ENCODE results near the gene HOXA4.

HOXA4 gene

DNA sequence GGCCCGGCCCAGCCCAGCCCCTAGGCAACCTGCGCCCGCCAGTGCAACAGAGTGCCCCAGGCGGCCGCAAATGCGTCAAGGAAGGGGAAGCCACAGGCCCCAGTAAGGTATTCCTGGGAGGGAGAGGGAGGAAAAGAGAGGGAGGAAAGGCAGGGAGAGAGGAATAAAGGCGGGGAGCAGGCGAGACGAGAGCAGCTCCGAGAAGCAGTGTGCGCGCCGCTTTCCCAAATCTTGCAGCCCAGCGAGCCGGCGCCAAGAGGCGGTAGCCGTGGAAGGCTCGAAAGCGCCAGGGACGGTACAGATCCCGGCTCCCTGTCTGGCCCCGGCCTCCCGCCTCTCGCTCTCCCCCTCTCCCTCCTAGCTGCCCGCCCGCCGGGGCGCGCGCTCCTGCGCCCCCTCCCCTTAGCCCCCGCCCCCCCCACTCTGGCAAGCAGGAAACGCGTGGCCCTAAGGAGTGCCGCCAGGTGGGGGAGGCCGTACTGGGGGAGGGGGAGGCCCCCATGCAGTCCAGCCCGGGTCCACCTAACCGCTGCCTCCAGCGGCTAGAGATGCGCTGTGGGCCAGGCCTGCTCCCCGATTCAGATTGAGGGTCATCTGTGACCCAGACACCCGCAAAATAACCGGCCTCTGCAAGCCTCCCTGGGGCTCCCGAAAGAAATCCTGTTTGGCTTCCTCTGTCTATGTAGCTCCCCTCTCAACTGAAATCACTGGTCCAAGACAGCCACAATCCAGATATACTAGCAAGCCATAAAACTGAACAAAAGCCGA, 39.3 kb upstream of the HOXA4 start:
- no peak for DNase-seq

DNA sequence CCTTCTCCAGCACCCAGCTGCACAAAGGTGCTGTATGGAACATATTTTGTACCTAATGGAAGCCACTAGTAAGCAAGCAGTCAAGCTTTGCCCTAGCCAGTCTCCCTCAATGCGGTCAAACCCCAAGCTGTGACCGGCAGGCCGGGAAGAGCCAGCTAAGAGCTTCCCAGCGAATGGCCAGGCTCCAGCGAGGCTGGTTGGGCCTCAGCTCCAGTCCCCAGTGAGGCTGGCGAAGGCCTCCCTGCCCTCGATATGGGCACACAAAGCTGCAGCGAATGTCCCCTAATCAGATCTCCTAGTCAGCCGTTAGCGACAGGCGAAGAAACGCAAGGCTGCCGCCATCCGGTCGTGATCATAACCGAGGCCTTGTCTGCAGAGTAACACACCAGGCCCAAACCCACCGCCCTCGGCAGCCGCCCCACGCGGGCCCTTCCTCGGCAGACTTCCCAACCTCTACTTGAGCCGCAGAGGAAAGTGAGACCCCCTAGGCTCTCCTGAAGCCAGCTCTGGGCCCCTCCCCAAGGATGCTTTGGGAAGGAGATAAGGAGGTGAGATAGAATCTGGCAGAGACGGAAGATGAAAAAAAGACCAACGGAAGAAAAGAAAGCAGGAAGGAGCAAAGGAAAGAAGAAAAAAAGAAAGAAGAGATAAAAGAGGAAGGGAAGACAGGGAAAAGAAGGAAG, 37.8 kb upstream of the HOXA4 start:
- no peak for DNase-seq

DNA sequence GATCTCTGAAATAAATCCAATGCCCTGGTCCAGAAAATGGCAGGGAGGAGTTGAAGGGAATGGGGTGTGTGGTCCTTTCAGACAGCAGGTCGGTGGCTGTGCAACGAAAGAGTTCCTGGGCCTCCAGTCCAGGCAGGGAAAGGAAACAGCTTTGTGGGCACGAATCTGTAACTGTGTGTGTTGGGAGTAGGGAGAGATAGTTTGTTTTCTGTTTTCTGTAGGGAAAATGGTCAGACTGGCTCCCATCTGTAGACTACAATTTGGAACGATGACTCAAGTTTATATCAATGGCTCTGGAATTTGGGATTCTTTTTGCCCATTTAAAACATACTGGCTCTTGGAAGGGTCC, 37.3 kb upstream of the HOXA4 start:
- DNase-seq: no peak

DNA sequence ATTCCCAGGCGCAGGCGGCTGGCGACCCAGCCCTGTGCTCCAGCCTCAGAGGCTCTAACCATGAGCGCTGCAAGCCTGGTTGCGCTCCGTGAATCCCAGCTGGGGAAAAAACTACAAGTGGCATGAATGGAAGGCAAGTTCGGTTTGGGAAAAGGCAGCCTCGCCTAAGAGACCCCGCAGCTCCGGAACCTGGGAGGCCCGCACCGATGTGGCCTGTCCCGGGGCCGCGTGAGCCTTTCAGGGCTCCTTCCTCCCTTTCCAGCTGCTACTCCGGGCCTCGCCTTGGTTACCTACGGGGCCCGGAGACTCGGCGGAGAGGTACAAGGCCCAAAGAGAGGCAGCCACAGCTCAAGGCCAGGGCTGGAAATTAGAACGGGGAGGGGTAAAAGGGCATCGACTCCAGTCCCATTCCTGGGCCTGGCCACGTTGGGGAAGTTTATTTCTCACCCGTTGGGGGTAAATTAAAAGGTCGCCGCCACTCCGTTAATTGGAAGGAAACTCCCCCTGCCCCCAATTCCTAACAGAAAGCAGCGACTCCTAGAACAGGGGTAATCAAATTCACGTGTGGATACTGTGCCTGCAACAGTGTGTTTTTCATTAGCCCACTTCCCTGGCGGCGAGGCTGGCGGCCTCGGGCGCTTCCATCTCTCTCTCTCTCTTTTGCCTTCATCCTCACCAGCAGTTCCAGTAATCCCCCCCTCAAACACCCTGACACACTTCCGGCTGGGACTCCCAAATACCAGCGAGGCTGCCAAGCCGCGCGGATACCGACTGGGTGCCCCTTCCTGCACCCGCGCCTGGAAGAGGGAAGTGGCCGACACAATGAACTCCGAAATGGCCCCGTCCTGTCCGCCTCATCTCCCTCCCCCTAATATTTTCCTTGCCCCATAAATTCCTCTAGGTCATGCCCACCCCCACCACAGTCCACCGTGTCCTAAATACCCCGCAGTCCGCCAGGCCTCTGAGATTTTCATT, 36.3 kb upstream of the HOXA4 start:
- no peak for DNase-seq

DNA sequence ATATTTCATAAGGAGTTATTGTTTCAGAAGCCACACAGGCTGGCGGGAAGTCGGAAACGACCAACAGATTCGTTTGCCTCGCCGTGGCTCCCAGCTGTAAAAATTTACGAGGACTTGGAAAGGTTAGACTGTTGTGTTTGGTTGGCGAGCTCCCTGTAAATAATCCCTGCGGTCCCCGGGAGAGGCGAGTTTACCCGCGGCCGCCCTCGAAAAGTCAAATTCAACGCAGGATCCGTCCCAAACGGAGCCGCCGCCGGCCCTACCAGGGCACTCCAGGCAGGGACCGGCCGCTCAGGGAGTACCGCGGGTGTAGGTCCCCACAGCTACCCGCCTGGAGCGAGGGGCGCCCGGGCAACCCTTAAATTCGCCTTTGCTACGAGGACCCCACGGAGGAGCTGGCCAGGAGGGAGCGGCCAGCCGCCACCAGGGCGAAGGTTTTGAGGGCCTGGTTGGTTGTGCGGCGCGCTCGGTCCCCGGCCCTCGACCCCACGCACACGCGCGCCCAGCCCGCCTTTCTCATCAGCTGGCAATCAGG, 35.5 kb upstream of the HOXA4 start:
- DNase-seq: no peak

DNA sequence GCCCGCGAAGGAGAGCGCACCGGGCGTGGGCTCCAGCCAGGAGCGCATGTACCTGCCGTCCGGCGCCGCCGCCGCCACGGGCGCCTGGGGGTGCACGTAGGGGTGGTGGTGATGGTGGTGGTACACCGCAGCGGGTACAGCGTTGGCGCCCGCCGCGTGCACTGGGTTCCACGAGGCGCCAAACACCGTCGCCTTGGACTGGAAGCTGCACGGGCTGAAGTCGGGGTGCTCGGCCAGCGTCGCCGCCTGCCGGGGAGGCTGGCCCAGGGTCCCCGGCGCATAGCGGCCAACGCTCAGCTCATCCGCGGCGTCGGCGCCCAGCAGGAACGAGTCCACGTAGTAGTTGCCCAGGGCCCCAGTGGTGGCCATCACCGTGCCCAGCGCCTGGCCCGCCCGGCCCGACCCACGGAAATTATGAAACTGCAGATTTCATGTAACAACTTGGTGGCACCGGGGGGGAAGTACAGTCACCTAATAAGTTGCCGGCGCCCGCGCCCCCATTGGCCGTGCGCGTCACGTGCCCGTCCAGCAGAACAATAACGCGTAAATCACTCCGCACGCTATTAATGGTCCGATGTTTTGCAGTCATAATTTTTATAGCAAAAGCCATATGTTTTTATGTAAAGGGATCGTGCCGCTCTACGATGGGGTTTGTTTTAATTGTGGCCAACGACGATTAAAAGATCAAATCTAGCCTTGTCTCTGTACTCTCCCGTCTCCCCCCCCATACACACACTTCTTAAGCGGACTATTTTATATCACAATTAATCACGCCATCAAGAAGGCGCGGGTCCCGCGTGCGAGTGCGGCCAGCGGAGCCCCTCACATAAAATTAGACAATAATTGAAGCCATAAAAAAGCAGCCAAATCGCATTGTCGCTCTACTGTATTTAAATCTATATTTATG, 34.8 kb upstream of the HOXA4 start, which contains the start of gene HOXA9:
Gene HOXA9, minus strand, starts transcription at position 449 of the 907 bp plus-strand sequence. Its CDS starts 80 bp downstream, at position 369.
- DNase-seq: no peak

DNA sequence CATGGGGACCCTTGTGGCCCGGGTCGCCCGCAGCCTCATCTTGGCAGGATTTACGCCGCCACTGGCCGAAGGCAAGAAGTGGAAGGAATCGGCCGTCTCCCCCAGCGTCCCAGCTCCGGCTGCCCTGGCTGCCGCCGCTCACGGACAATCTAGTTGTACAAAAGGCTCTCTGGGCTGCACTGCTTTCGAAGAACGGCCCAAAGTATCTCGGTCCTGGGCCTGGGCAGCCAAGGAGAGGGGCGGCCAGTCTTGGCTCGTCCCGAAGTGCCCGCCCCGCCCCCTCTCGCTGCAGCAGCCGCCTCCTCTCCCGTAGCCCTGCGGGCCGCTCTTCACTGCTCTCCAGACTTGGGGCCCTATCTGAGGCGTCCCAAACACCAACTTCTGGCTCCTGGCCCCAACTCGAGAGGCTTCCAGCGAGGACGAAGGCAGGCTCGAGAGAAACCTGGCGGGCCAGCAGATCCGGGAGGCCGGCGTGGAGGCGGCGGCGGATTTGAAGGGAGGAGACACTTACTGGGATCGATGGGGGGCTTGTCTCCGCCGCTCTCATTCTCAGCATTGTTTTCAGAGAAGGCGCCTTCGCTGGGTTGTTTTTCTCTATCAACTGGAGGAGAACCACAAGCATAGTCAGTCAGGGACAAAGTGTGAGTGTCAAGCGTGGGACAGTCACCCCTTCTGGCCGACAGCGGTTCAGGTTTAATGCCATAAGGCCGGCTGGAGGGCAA, 34.0 kb upstream of the HOXA4 start:
- DNase-seq: no peak

DNA sequence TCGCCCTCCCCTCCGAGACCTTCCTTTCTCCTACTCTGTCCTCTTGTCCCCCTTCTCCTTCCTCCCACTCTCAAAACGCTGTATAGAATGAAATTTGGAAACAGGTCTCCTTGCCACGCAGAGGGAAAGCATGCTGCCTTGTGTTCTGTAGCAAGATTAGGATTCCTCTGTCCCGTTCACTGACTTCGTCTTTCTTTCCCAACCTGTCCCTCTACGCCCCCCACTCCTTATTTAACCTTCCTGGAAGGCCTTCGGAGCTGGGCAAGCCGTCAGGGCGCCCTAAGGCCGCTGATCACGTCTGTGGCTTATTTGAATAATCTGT, 33.4 kb upstream of the HOXA4 start:
- no peak for DNase-seq

DNA sequence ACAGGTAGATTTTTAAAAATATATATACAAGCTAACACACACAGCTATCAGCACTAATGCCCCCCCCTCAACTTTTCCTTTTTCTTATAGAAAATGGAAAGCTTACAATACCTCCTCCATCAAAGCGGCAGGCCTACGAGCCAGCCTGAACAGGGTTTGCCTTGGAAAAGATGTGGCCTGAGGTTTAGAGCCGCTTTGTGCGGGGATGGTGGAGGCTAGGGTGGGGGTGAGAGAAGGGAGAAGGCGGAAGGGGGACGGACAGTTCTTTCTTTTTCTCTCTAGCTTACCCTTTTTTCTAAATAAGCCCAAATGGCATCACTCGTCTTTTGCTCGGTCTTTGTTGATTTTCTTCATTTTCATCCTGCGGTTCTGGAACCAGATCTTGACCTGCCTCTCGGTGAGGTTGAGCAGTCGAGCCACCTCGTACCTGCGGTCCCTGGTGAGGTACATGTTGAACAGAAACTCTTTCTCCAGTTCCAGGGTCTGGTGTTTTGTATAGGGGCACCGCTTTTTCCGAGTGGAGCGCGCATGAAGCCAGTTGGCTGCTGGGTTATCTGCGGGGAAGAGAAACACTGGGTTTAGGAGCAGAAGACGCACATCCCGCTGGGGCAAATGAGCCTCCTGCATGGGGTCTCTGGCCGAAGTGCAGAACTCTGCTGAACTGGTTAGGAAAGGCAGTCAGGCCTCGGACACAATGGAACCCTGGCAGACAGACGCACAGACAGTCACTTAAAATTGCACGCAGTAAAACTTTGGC, 32.9 kb upstream of the HOXA4 start:
- no peak for DNase-seq

DNA sequence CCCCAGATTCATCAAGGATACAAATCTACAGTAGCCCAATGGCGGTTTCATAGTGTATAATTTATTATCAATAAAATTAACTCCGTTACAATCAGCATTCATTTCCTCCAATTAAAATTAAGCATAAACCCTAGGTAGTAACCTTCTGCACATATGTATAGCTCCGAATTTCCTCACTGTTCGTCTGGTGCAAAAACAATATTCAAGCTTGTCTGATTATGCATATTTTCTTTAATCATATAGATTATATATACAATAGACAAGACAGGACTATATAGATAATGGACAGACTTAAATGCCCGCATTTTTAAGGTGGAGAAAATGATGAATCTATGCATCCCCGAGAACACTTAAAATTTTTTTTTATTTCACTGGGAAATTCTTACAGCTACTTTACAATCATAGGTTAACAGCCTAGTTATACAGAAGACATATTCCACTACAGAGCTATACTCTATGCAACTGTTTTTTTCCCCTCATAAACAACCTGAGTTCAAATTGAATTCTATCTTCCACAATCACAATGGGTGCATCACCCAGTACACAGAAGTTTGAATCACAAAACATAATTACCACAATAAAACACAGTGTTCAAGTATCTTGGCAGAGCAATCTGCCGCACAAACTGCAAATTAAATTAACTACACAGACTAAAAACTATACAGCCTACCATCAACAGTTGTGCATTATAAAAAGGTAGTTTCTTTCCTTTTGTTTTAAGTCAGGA, 32.2 kb upstream of the HOXA4 start:
- DNase-seq: no peak

DNA sequence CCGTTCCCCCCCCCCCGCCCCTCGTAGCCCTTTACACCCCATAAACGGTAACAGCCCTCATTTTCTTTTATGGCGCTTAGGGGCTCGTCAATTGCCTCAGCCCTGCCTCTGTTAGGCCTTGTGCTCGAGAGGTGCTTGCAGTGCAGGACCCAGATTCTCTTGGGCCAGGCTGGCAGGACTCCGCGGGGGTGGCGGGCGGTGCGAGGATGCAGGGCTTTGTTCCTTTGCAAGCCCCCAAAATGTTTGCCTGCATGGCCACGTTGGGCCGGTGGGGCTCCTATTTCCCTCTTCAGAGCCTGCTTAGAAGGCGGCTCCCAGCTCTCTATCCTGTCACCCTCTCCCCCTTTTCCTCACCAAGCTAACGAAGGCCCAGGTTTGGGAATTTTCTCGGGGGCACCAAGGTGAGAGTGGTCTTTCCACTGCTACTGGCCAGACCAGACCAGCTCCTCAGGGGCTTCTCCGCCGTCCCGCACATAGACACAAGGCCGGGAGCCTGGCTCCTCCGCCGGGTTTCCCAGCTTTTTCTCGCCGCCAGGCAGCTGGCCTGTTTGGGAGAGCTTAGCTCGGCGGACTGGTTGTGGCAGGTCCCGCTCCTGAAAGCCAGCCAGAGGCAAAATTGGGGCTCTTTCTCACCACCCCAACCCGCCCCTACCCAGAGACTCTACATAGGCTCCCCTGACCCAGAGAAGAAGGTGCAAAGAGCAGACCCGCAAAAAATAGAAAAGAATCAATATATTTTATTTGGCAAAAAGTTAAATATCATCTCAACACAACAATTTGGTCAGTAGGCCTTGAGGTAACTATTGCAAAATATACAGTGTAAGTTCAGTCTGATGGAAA, 31.4 kb upstream of the HOXA4 start:
- DNase-seq: no peak

DNA sequence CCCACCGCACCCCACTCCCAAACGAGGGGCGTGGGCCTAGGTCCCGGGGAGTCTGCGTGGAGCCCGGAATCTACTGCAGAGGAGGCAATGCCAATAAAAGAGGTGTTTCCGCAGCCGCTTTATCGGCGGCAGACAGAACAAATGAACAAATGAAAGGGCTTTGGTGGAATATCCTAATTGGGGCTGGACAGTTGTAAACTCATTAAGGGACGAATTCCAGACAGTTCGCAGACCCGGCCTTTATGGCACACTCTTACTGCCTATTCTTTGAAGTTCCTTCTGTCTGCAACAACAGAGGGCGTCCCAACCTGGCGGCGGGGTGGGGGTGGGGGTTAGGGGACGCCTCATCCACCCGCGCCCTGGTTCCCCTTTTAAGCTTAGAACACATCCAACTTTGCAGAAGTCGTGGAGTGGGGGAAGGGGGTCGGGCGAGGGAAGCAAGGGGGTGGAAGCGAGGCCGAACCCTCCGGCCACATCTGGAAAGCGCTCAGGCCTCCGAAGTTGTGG, 30.7 kb upstream of the HOXA4 start:
- peak; percentile 73 to 81 for DNase-seq

DNA sequence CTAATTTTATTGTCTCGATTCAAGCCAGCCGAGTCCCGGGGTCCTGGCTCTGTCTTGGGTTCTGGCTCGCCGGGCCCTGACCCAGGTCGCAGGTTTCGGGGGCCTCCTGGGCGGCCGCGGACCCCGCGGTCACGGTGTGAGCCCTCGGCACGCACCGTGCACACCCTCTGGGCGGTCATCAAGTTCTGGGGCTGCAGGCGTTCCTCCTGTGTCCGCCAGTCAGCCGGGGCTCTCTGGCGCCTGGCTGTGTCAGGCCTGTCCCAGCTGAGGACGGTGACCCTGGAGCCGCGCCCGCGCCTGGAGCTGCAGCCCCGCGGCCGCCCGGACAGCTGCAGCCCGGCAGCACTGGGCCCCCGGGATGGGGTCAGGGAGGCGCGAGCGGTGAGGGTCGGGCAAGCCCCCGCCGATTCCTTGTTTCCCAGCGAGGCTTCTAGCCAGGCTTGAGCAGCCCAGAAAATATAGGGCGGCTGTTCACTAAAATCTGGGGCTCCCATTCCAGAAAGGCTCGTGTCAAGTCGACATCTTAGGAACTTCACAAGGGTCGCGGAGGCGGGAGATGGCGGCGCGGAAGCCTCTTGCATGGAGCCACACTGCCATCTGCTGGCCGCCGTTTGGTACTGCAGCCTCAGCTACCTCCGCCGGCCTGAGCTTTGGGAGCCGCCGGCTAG, 30.1 kb upstream of the HOXA4 start:
- peak; percentile 92 to 96 for DNase-seq

DNA sequence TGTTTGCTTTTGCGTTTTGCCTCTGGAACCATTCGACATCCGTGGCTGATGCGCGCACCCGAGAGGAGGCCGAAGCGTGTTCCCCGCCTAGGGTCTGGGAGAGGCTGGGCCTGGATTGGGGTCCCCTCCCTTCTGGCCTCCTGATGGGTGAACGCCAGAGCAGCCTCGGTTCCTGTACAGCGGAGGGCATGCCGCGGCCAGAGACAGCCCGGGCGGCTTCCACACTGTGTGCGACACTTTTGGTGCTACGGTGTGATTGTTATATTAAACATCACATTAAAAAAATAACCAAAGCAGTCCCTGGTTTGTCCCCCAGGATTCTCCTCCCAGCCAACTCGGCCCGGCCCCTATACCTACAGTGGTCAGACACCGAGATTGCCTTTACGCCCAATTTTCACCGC, 29.6 kb upstream of the HOXA4 start:
- DNase-seq: no peak

DNA sequence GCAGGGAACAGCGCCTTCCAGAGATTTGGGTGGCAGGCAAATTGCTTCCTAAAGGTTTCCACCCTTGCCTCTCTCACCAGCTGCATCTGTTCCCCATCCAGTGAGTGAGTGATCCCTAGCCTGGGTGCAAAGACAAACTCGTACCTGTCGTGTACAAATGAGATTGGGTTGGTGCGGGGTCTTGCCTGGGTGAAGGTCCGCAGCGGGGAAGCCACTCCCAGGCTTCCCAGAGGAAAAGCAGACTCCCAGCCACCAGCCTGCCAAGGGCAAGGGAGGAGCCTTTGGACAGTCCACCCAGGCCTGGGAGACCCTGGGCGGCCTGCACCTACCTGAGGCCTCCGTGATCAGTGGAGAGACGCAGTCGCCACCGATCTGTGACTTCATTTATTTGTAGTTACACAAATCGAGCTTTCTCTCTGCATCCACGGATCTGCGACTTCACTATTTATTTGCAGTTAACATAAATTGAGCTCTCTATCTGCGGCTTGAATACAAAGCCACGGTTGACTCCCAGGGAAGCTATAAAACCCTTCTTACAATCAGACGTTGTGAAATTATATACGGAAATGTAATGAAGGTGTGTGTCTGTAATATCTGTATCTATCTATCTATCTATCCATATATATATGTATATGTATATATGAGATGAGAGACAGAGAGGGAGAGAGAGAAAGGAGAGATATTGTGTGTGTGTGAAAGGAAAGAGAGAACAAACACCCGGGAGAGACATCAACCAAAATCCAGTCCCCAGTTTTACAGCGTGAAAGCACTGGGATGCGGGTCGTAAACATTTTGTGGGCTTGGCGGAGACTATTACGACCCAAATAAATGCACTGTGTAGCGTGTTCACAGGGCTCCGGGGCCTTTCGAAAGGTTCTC, 28.9 kb upstream of the HOXA4 start:
- no peak for DNase-seq

DNA sequence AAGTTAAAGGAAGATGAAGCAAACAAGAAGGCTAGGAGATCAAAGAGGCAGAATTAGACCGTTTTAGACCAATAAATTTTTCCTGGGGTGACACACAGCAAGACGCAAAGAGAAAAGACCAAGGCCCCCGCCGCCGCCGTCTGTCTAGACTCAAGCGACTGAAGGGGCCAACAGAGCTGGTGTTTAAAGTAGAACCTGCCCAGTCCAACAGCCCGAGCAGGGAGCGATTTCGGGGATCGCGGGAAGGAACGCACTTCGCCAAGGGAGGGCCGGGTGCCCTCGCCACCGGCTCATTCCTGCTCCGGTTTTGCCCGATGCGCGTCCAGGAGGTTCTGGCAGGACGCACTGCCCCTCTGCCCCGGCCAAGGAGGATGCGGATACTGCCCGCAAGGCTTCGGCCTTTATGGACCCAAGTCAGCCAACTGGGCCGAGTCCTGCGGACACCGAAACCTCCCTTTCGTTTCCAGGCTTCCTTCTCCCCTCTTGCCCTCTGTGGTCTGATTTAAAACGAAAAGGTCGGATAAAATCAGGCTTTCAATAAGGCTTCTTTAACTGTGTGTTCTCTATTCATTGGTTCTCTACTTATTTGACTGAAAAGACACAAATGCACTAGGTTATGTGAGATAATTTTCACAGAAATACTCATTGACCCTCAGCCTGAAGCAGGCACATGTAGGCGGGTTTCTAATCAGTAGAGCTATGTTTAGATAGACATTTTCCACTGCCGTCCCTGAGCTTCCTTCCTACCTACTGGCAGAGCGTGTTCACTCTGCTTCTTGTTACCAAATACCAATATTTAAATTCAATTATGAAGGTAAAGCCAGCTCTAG, 28.1 kb upstream of the HOXA4 start:
- no peak for DNase-seq

Measured in Kasumi-1 (cell line).